GM23338 (cell line): ENCODE results near the gene TTLL3. TPM values are rescaled to one million over a fixed set of nuclear protein-coding genes. Genes with fewer than 3 reads are reported as not detected.

Source experiments
- ATAC-seq: fragments of 200-7000 bp; cut with Tn5 transposase; 3 replicates; pipeline ENCODE4 v1.9.1; 2020
- DNase-seq: peaks from one replicate; pipeline ENCODE4 v3.0.0-alpha.2; 2015; ENCODE audit warnings: low spot score
- H2AFZ ChIP-seq: fragments of 200-600 bp; sonication (generic); 2 replicates; pipeline ENCODE4 v1.8.0; 2016; ENCODE audit warnings: antibody characterized with exemption, mild to moderate bottlenecking, moderate library complexity
- H3F3A ChIP-seq: fragments of 200-600 bp; sonication (generic); replicated peaks from 2 replicates; pipeline ENCODE4 v1.8.0; 2017; ENCODE audit warnings: antibody characterized with exemption, mixed run types, low read depth
- H3K27ac ChIP-seq: fragments of 200-600 bp; sonication (generic); 2 replicates; pipeline ENCODE4 v1.6.1; 2016; ENCODE audit warnings: low read depth
- H3K27me3 ChIP-seq: fragments of 200-600 bp; sonication (generic); 2 replicates; pipeline ENCODE4 v1.8.0; 2016; ENCODE audit warnings: mild to moderate bottlenecking, mixed run types, moderate library complexity; ENCODE audit not compliant: insufficient read depth
- H3K36me3 ChIP-seq: fragments of 200-600 bp; sonication (generic); 2 replicates; pipeline ENCODE4 v1.8.0; 2016; ENCODE audit warnings: mild to moderate bottlenecking; ENCODE audit not compliant: insufficient read depth
- H3K4me1 ChIP-seq: fragments of 200-600 bp; sonication (generic); 2 replicates; pipeline ENCODE4 v1.8.0; 2016; ENCODE audit warnings: mild to moderate bottlenecking, moderate library complexity; ENCODE audit not compliant: insufficient read depth
- H3K4me2 ChIP-seq: fragments of 200-600 bp; sonication (generic); 2 replicates; pipeline ENCODE4 v1.7.1; 2017; ENCODE audit warnings: mixed run types
- H3K4me3 ChIP-seq: fragments of 200-600 bp; sonication (generic); 2 replicates; pipeline ENCODE4 v1.6.1; 2016; ENCODE audit warnings: mixed run types
- H3K79me2 ChIP-seq: fragments of 200-600 bp; sonication (generic); replicated peaks from 2 replicates; pipeline ENCODE4 v1.8.0; 2017; ENCODE audit warnings: mild to moderate bottlenecking; ENCODE audit not compliant: insufficient read depth
- H3K9me2 ChIP-seq: fragments of 200-600 bp; sonication (generic); 2 replicates; pipeline ENCODE4 v1.8.0; 2017; ENCODE audit not compliant: insufficient read depth
- H4K20me1 ChIP-seq: fragments of 200-600 bp; sonication (generic); replicated peaks from 2 replicates; pipeline ENCODE4 v1.8.0; 2017; ENCODE audit warnings: mild to moderate bottlenecking; ENCODE audit not compliant: insufficient read depth
- H3K27ac Mint-ChIP-seq: 2 replicates; pipeline ENCODE4 v1.8.0; 2020; ENCODE audit warnings: inconsistent platforms, mild to moderate bottlenecking, moderate library complexity, mixed read lengths
- H3K27me3 Mint-ChIP-seq: 3 replicates; pipeline ENCODE4 v1.8.0; 2022; ENCODE audit warnings: low read depth, mild to moderate bottlenecking, moderate library complexity, mixed read lengths, inconsistent platforms; ENCODE audit not compliant: insufficient read depth, poor library complexity
- H3K36me3 Mint-ChIP-seq: 3 replicates; pipeline ENCODE4 v1.8.0; 2021; ENCODE audit warnings: low read depth, mild to moderate bottlenecking, inconsistent platforms, moderate library complexity, mixed read lengths
- H3K4me1 Mint-ChIP-seq: 3 replicates; pipeline ENCODE4 v1.8.0; 2020; ENCODE audit warnings: mild to moderate bottlenecking, inconsistent platforms, mixed read lengths
- H3K4me3 Mint-ChIP-seq: 3 replicates; pipeline ENCODE4 v1.8.0; 2021; ENCODE audit warnings: moderate library complexity, mild to moderate bottlenecking, inconsistent platforms, mixed read lengths
- H3K9me3 Mint-ChIP-seq: 3 replicates; pipeline ENCODE4 v1.8.0; 2020; ENCODE audit warnings: moderate library complexity, mild to moderate bottlenecking, inconsistent platforms, mixed read lengths
- CREB1 ChIP-seq: fragments of 250-450 bp; sonication (Bioruptor Pico); IDR thresholded peaks from 2 replicates; pipeline ENCODE4 v1.5.0; 2020; ENCODE audit warnings: low read depth, mild to moderate bottlenecking, moderate library complexity
- ETS1 ChIP-seq: IDR thresholded peaks from 2 replicates; pipeline ENCODE4 v1.6.1; 2016; ENCODE audit warnings: antibody characterized with exemption
- EZH2 ChIP-seq: fragments of 200-600 bp; sonication (generic); IDR thresholded peaks from one replicate; pipeline ENCODE4 v1.8.0; 2017; ENCODE audit warnings: antibody characterized with exemption, mild to moderate bottlenecking, low read depth; ENCODE audit not compliant: unreplicated experiment
- JUNB ChIP-seq: IDR thresholded peaks from one replicate; pipeline ENCODE4 v1.6.1; 2016; ENCODE audit warnings: antibody characterized with exemption; ENCODE audit not compliant: unreplicated experiment
- NANOG ChIP-seq: IDR thresholded peaks from 2 replicates; pipeline ENCODE4 v1.6.1; 2016; ENCODE audit warnings: antibody characterized with exemption, borderline replicate concordance
- POLR2AphosphoS5 ChIP-seq: IDR thresholded peaks from 2 replicates; pipeline ENCODE4 v1.6.1; 2016; ENCODE audit warnings: antibody characterized with exemption, low read depth
- STAT1 ChIP-seq: IDR thresholded peaks from one replicate; pipeline ENCODE4 v1.6.1; 2016; ENCODE audit warnings: antibody characterized with exemption; ENCODE audit not compliant: unreplicated experiment
- ZNF114 ChIP-seq: fragments of 250-450 bp; sonication (Bioruptor Pico); IDR thresholded peaks from 2 replicates; pipeline ENCODE4 v1.5.0; 2020; ENCODE audit warnings: mild to moderate bottlenecking, moderate library complexity
- ZNF331 ChIP-seq: fragments of 250-450 bp; sonication (Bioruptor Pico); IDR thresholded peaks from 2 replicates; pipeline ENCODE4 v1.5.0; 2020; ENCODE audit warnings: low read depth, mild to moderate bottlenecking, moderate library complexity
- ZNF462 ChIP-seq: fragments of 250-450 bp; sonication (Bioruptor Pico); IDR thresholded peaks from 2 replicates; pipeline ENCODE4 v1.5.0; 2020; ENCODE audit warnings: mild to moderate bottlenecking, moderate library complexity
- polyA plus RNA-seq: library from polyadenylated mRNA; unstranded; fragments of >200 nt; fragmentation: Nextera tagmentation; extraction: Ambion mirVana; gene quantifications from 2 replicates; pipeline ENCODE4 v1.2.1, GENCODE V29; 2016
- total RNA-seq: library from RNA; depleted of rRNA; stranded (reverse); fragments of >200 nt; shearing (Covaris generic); gene quantifications from 2 replicates; pipeline ENCODE4 v1.2.3, GENCODE V29; 2014

TTLL3 gene
- total and polyA plus RNA-seq, 2 experiments from 2014 or later: 3.7 to 5.3 TPM

GRCh38 chr3:9815986-9816385 is 5.9 kb downstream of the TTLL3 start (continued):
- no peak for TF ChIP-seq ZNF462 (CRISPR knock-in tag)
- no peak for TF ChIP-seq EZH2
- TF ChIP-seq CREB1 (CRISPR knock-in tag): no peak

- H3K79me2 ChIP-seq: no peaks in the 10 kb centered on the region
- no peak overlapping the region for H3K27ac ChIP-seq
- Mint-ChIP-seq H3K4me3 (no peak overlapping the region), H3K9me3 (no peaks in the 10 kb centered on the region), H3K4me1 (no peaks in the 10 kb centered on the region; the same call in 2 of the 3 replicates), H3K27ac (no peak overlapping the region), H3K27me3 (peaks cover 5% of the 10 kb centered on the region), H3K36me3 (no peaks in the 10 kb centered on the region)
- H3K4me2 ChIP-seq: no peak overlapping the region
- no peaks in the 10 kb centered on the region for H3K36me3 ChIP-seq
- H3F3A ChIP-seq: no peaks in the 10 kb centered on the region
- H3K4me1 ChIP-seq: no peaks in the 10 kb centered on the region
- no peaks in the 10 kb centered on the region for H3K9me2 ChIP-seq
- ATAC-seq (no peak), DNase-seq (no peak)
- H3K4me3 ChIP-seq: no peak overlapping the region
- H3K27me3 ChIP-seq: no peaks in the 10 kb centered on the region
- H2AFZ ChIP-seq: no peak overlapping the region
- H4K20me1 ChIP-seq: no peaks in the 10 kb centered on the region
- TF ChIP-seq ZNF462 (CRISPR knock-in tag): no peak
- TF ChIP-seq ZNF114: no peak
- TF ChIP-seq JUNB: no peak
- no peak for TF ChIP-seq ZNF331 (CRISPR knock-in tag)
- TF ChIP-seq NANOG: no peak
- TF ChIP-seq STAT1: no peak
- TF ChIP-seq EZH2: no peak
- TF ChIP-seq POLR2AphosphoS5: no peak
- no peak for TF ChIP-seq ETS1
Measured at GRCh38 chr3:9817436-9817835, 7.4 kb downstream of the TTLL3 start.
